IMR-90 (cell line): ENCODE data around the gene CEACAM16. TPM values are rescaled to one million over a fixed set of nuclear protein-coding genes. Genes with fewer than 3 reads are reported as not detected.

ENCODE experiments used
- ATAC-seq: fragments of 200-7000 bp; cut with Tn5 transposase; 2 replicates; pipeline ENCODE4 v1.9.1; 2020; ENCODE audit warnings: low read depth, mild to moderate bottlenecking, moderate library complexity
- BruUV-seq: library from RNA; stranded (reverse); fragments of 400-500 nt; replicated peaks from 2 replicates; lab custom pipeline; 2021; lab: Mats Ljungman, UMichigan
- CTCF ChIA-PET: fragments of 300-600 bp; formaldehyde crosslinking; extraction: SDS; loops from one replicate; lab custom pipeline; 2021; ENCODE audit warnings: antibody characterized with exemption; lab: Yijun Ruan, JAX
- POLR2A ChIA-PET: fragments of 300-600 bp; sonication (Branson Sonifier 250); formaldehyde crosslinking; loops from one replicate; lab custom pipeline; 2022; ENCODE audit warnings: antibody characterized with exemption; ENCODE audit not compliant: unreplicated experiment; lab: Charles Lee
- DNase-seq: peaks from one replicate; pipeline ENCODE4 v3.0.0; 2013
- H2AFZ ChIP-seq: replicated peaks from 2 replicates; pipeline ENCODE3; 2013; ENCODE audit warnings: low read length, mild to moderate bottlenecking; ENCODE audit not compliant: poor library complexity
- H2AK5ac ChIP-seq: 2 replicates; pipeline ENCODE4 v1.6.1; 2013; ENCODE audit warnings: low read depth, low read length, inconsistent platforms
- H2AK9ac ChIP-seq: replicated peaks from 2 replicates; pipeline ENCODE3; 2013; ENCODE audit warnings: mild to moderate bottlenecking, low read depth, low read length, moderate library complexity; ENCODE audit not compliant: poor library complexity
- H2BK120ac ChIP-seq: 2 replicates; pipeline ENCODE4 v1.6.1; 2013; ENCODE audit warnings: low read depth, low read length, inconsistent platforms
- H2BK15ac ChIP-seq: 3 replicates; pipeline ENCODE4 v1.6.1; 2013; ENCODE audit warnings: low read depth, low read length, inconsistent platforms
- H2BK20ac ChIP-seq: 2 replicates; pipeline ENCODE4 v1.6.1; 2013; ENCODE audit warnings: low read depth, mild to moderate bottlenecking, inconsistent platforms, low read length, moderate library complexity
- H2BK5ac ChIP-seq: 2 replicates; pipeline ENCODE4 v1.6.1; 2013; ENCODE audit warnings: mild to moderate bottlenecking, low read depth, low read length, inconsistent platforms; ENCODE audit not compliant: poor library complexity, severe bottlenecking
- H3K14ac ChIP-seq: replicated peaks from 2 replicates; pipeline ENCODE4 v1.6.1; 2013; ENCODE audit warnings: low read depth, low read length, inconsistent platforms
- H3K18ac ChIP-seq: 2 replicates; pipeline ENCODE4 v1.6.1; 2013; ENCODE audit warnings: low read depth, low read length, control low read depth
- H3K23ac ChIP-seq: 2 replicates; pipeline ENCODE4 v1.6.1; 2013; ENCODE audit warnings: low read depth, low read length, inconsistent platforms
- H3K27ac ChIP-seq: 2 replicates; pipeline ENCODE4 v1.5.1; 2013; ENCODE audit warnings: mild to moderate bottlenecking, control low read depth, low read length; ENCODE audit not compliant: insufficient read depth
- H3K27me3 ChIP-seq: 2 replicates; pipeline ENCODE4 v1.6.1; 2013; ENCODE audit warnings: low read length; ENCODE audit not compliant: control insufficient read depth, insufficient read depth
- H3K36me3 ChIP-seq: 2 replicates; pipeline ENCODE4 v1.6.1; 2013; ENCODE audit warnings: low read length, mixed read lengths; ENCODE audit not compliant: control insufficient read depth, insufficient read depth
- H3K4ac ChIP-seq: 2 replicates; pipeline ENCODE4 v1.6.1; 2013; ENCODE audit warnings: low read depth, low read length, inconsistent platforms
- H3K4me1 ChIP-seq: 2 replicates; pipeline ENCODE4 v1.6.1; 2013; ENCODE audit warnings: low read length, mixed read lengths; ENCODE audit not compliant: control insufficient read depth, insufficient read depth
- H3K4me2 ChIP-seq: 2 replicates; pipeline ENCODE4 v1.6.1; 2013; ENCODE audit warnings: low read depth, mild to moderate bottlenecking, control low read depth, low read length, moderate library complexity
- H3K4me3 ChIP-seq: 2 replicates; pipeline ENCODE4 v1.5.1; 2013; ENCODE audit warnings: low read depth, mild to moderate bottlenecking, control low read depth, low read length, moderate library complexity; ENCODE audit not compliant: insufficient read depth
- H3K56ac ChIP-seq: 2 replicates; pipeline ENCODE4 v1.6.1; 2013; ENCODE audit warnings: low read length, inconsistent platforms; ENCODE audit not compliant: insufficient read depth; ENCODE audit errors: extremely low read depth
- H3K79me1 ChIP-seq, 2 experiments: 2 replicates each; pipeline ENCODE4 v1.6.1; 2013; ENCODE audit warnings: low read length in 2 of 2, inconsistent platforms in 1 of 2, low read depth in 1 of 2
- H3K9ac ChIP-seq: 2 replicates; pipeline ENCODE4 v1.6.1; 2013; ENCODE audit warnings: low read depth, low read length, control low read depth
- H3K9me1 ChIP-seq: 2 replicates; pipeline ENCODE4 v1.6.1; 2013; ENCODE audit warnings: low read length, inconsistent platforms; ENCODE audit not compliant: insufficient read depth
- H3K9me3 ChIP-seq: 2 replicates; pipeline ENCODE4 v1.6.1; 2013; ENCODE audit warnings: low read length; ENCODE audit not compliant: control insufficient read depth, insufficient read depth
- H4K20me1 ChIP-seq: 2 replicates; pipeline ENCODE4 v1.6.1; 2013; ENCODE audit warnings: low read length, inconsistent platforms; ENCODE audit not compliant: insufficient read depth
- H4K5ac ChIP-seq: 2 replicates; pipeline ENCODE4 v1.6.1; 2013; ENCODE audit warnings: mild to moderate bottlenecking, low read depth, low read length, control low read depth
- H4K8ac ChIP-seq, 2 experiments: 2 replicates each; pipeline ENCODE4 v1.6.1; 2013; ENCODE audit warnings: low read depth in 2 of 2, low read length in 2 of 2, control low read depth in 1 of 2, inconsistent platforms in 1 of 2
- H4K91ac ChIP-seq: 2 replicates; pipeline ENCODE4 v1.6.1; 2013; ENCODE audit warnings: low read depth, low read length, inconsistent platforms; ENCODE audit not compliant: insufficient read depth
- USF2 ChIP-seq: fragments of 150-350 bp; IDR thresholded peaks from 2 replicates; pipeline ENCODE4 v1.6.1; 2017; ENCODE audit warnings: mild to moderate bottlenecking, antibody characterized with exemption, low read length, low read depth
- WGBS, 2 experiments: methylation state at CpG; one replicate each; pipeline versions ENCODE4 v1.1.5 to v1.1.7; 2013; ENCODE audit warnings: missing lambda C conversion rate in 2 of 2; ENCODE audit not compliant: insufficient read length in 1 of 2; ENCODE audit errors: extremely low coverage in 2 of 2; 5-methylcytosine and 5-hydroxymethylcytosine counted together
- dilution Hi-C: fragments of 300-500 bp; cut with HindIII; formaldehyde crosslinking; loops from one replicate; pipeline ENCODE4 v1.14.3; 2018; ENCODE audit warnings: low sequenced_read_pairs; ENCODE audit not compliant: unreplicated experiment
- in situ Hi-C: fragments of 300-500 bp; cut with MboI; formaldehyde crosslinking; loops from 3 replicates; pipeline ENCODE4 v1.14.3; 2019; ENCODE audit warnings: low sequenced_read_pairs, inconsistent platforms, mixed read lengths
- intact Hi-C: fragments of 100-400 bp; cut with micrococcal nuclease; formaldehyde crosslinking; loops from 2 replicates; pipeline ENCODE4 v1.10.0; 2022
- polyA plus RNA-seq, 3 experiments: library from polyadenylated mRNA; depleted of rRNA; stranded (reverse); fragments of >200 nt; gene quantifications; 2 replicates each; pipeline ENCODE4 v1.2.3, GENCODE V29; 2012; ENCODE audit warnings: low replicate concordance in 1 of 3
- total RNA-seq: library from RNA; depleted of rRNA; stranded (reverse); fragments of >200 nt; gene quantifications from 2 replicates; pipeline ENCODE4 v1.2.3, GENCODE V29; 2012

Gene CEACAM16
- total and polyA plus RNA-seq, 2 of the 4 experiments (the other 2 are of a cell fraction), result not detected

- Histone ChIP-seq H2BK120ac (no peak overlapping the region), H2BK15ac (no peak overlapping the region), H2AK5ac (no peak overlapping the region), H3K9me1 (peaks cover 26% of the 10 kb centered on the region), H3K27me3 (no peaks in the 10 kb centered on the region), H3K23ac (0 out of 2 replicates have a peak overlapping the region, but pooled peaks have one; percentile 48), H3K79me1 (peaks cover 45 to 86% of the 10 kb centered on the region in 2 experiments), H3K9me3 (no peaks in the 10 kb centered on the region), H4K20me1 (peaks cover 39% of the 10 kb centered on the region), H3K18ac (no peak overlapping the region), H2BK5ac (no peak overlapping the region), H3K27ac (no peak overlapping the region), H3K36me3 (peaks cover 65% of the 10 kb centered on the region), H3K14ac (no peak overlapping the region), H3K56ac (no peak overlapping the region), H4K8ac (peak overlapping the region in 1 of 2 experiments; percentile 16; a peak in 1 of 4 replicates), H2BK20ac (no peak overlapping the region), H4K5ac (no peak overlapping the region), H2AFZ (no peak overlapping the region), H3K4ac (no peak overlapping the region), H4K91ac (no peak overlapping the region), H2AK9ac (no peak overlapping the region), H3K4me1 (peaks cover 7% of the 10 kb centered on the region), H3K4me2 (no peak overlapping the region), H3K9ac (no peak overlapping the region), H3K4me3 (no peak overlapping the region)
- ChIA-PET POLR2A (no interaction called here), CTCF (interaction anchor here (1.2 to 3.1 kb wide), 2 partner anchors 10 to 82 kb away, joined by 8 to 16 read pairs; partner anchors contain the start of gene PVR)
- in situ Hi-C loops, result no loop called here
- no peak for TF ChIP-seq USF2
- DNase-seq, result no peak
- no peak for ATAC-seq
- BruUV-seq, result no TSS peak
- dilution Hi-C loops, result no loop called here
- no CpG with 5 or more reads among the region's 5 CpGs for WGBS, 2 experiments
- intact Hi-C loops, result loop anchor here (1.0 kb wide), 1 partner anchor 78 kb away; no protein-coding TSS in a partner anchor
These were observed 45.6 kb upstream of the CEACAM16 start for GRCh38 chr19:44653343-44653742.
